Measurements from ENCODE around the gene FAM163B.
"Not testable (repeated sequence)": the region's sequence is repeated elsewhere in the genome, so short reads cannot be mapped to it uniquely, and the experiment has no call there.

The FAM163B gene

DNA sequence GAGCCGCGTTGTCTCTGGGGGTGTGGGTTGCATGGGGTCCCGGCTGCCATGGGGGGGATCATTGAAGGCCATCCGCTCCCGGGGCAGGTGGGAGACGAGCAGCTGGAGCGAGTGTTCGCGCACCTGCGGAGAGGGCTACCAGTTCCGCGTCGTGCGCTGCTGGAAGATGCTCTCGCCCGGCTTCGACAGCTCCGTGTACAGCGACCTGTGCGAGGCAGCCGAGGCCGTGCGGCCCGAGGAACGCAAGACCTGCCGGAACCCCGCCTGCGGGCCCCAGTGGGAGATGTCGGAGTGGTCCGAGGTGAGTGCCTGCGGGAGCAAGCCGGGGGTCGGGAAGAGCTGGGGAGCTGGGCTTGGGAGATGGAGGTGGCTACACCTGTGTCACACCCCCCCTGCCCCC is 41.0 kb downstream of the FAM163B start:
- no peak overlapping the region for H3K27ac ChIP-seq (ENCODE audit: low read length)
- no peaks in the 10 kb centered on the region for H3K27me3 ChIP-seq (ENCODE audit: control insufficient read depth, insufficient read depth, low read length)
- H3K4me1 ChIP-seq (ENCODE audit: control insufficient read depth, insufficient read depth, low read length), result peaks cover 3% of the 10 kb centered on the region
- H3K4me3 ChIP-seq (ENCODE audit: low read length), result no peak overlapping the region
- H3K36me3 ChIP-seq (ENCODE audit: control insufficient read depth, insufficient read depth, low read length), result no peaks in the 10 kb centered on the region
- H3K9me3 ChIP-seq (ENCODE audit: control insufficient read depth, insufficient read depth, low read length), result no peaks in the 10 kb centered on the region
- no CpG with 5 or more reads among the region's 33 CpGs for WGBS (ENCODE audit: insufficient coverage, insufficient read length)
- no peak for DNase-seq (ENCODE audit: low read depth, low spot score)

DNA sequence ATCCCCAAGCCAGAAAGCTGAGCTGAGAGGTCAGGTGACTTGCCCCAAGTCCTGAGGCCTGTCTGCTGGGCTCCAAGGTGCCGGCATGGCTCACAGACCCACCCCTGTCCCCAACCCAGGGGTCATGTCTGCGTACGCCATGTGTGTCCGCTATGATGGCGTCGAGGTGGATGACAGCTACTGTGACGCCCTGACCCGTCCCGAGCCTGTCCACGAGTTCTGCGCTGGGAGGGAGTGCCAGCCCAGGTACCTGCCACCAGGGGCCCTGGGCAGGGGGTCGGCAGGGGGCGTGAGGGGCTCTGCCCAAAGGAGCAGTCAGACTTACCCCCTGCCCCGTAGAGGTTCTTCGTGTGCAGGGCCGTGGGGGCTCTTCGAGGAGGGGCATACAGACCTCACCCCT is 42.4 kb downstream of the FAM163B start:
- WGBS (ENCODE audit: insufficient coverage, insufficient read length), result no CpG with 5 or more reads among the region's 17 CpGs
- Histone ChIP-seq H3K4me1 (ENCODE audit: control insufficient read depth, insufficient read depth, low read length) (peaks cover 3% of the 10 kb centered on the region), H3K27me3 (ENCODE audit: control insufficient read depth, insufficient read depth, low read length) (no peaks in the 10 kb centered on the region)

DNA sequence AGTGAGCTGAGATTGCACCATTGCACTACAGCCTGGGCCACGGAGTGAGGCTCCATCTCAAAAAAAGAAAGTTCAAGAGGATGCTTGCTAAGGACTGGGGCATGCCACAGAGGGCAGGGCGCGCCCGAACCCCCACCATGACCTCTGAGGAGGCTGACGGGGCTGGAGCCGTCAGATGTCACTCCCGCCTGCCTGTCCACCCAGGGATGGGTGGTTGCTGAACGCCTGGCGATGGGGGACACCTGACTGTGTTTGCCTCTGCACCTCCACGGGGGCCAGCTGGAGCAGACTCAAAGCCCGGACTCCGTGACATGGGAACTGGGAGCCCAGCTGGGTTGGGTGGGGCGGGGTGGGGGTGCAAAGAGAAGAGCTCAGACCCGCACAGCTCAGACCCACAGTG is 42.8 kb downstream of the FAM163B start:
- no peak for DNase-seq (ENCODE audit: low read depth, low spot score)
- no peaks in the 10 kb centered on the region for H3K27me3 ChIP-seq (ENCODE audit: control insufficient read depth, insufficient read depth, low read length)
- no CpG with 5 or more reads among the region's 14 CpGs for WGBS (ENCODE audit: insufficient coverage, insufficient read length)
- H3K4me3 ChIP-seq (ENCODE audit: low read length), result no peak overlapping the region
- peaks cover 3% of the 10 kb centered on the region for H3K4me1 ChIP-seq (ENCODE audit: control insufficient read depth, insufficient read depth, low read length)
- no peaks in the 10 kb centered on the region for H3K36me3 ChIP-seq (ENCODE audit: control insufficient read depth, insufficient read depth, low read length)
- H3K27ac ChIP-seq (ENCODE audit: low read length), result no peak overlapping the region
- no peaks in the 10 kb centered on the region for H3K9me3 ChIP-seq (ENCODE audit: control insufficient read depth, insufficient read depth, low read length)

More for the DNA sequence above, 42.4 kb downstream of the FAM163B start:
- Histone ChIP-seq H3K9me3 (ENCODE audit: control insufficient read depth, insufficient read depth, low read length) (no peaks in the 10 kb centered on the region), H3K36me3 (ENCODE audit: control insufficient read depth, insufficient read depth, low read length) (no peaks in the 10 kb centered on the region), H3K4me3 (ENCODE audit: low read length) (no peak overlapping the region), H3K27ac (ENCODE audit: low read length) (no peak overlapping the region)
- DNase-seq (ENCODE audit: low read depth, low spot score), result no peak

DNA sequence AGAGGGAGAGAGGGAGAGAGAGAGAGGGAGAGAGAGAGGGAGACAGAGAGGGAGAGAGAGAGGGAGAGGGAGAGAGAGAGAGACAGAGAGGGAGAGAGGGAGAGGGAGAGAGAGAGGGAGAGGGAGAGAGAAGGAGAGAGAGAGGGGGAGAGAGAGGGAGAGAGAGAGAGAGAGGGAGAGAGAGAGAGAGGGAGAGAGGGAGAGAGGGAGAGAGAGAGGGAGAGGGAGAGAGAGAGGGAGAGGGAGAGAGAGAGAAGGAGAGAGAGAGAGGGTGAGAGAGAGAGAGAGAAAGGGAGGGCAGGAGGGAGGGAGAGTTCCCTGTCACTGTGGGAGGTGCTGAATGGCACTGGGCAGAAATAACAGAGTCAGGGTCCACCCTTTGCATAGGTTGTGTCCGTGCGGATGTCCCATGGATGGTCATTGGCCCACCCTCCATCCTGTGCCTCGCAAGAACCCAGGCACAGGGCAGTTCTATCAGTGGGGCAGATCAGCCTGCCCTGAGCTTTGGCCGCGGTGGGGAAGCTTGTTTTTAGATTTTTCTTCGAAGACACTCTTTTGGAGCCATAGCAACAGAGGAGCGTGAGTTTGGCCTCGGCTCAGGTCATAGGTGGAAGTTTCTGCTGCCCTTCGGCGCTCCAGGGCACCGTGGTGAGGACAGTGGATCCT is 44.6 kb downstream of the FAM163B start:
- Histone ChIP-seq H3K27ac (ENCODE audit: low read length) (no peak overlapping the region), H3K27me3 (ENCODE audit: control insufficient read depth, insufficient read depth, low read length) (no peaks in the 10 kb centered on the region), H3K4me3 (ENCODE audit: low read length) (no peak overlapping the region), H3K4me1 (ENCODE audit: control insufficient read depth, insufficient read depth, low read length) (peaks cover 3% of the 10 kb centered on the region), H3K9me3 (ENCODE audit: control insufficient read depth, insufficient read depth, low read length) (no peaks in the 10 kb centered on the region), H3K36me3 (ENCODE audit: control insufficient read depth, insufficient read depth, low read length) (no peaks in the 10 kb centered on the region)
- no CpG with 5 or more reads among the region's 11 CpGs for whole genome bisulfite sequencing (ENCODE audit: insufficient coverage, insufficient read length)
- DNase-seq (ENCODE audit: low read depth, low spot score), result no peak

DNA sequence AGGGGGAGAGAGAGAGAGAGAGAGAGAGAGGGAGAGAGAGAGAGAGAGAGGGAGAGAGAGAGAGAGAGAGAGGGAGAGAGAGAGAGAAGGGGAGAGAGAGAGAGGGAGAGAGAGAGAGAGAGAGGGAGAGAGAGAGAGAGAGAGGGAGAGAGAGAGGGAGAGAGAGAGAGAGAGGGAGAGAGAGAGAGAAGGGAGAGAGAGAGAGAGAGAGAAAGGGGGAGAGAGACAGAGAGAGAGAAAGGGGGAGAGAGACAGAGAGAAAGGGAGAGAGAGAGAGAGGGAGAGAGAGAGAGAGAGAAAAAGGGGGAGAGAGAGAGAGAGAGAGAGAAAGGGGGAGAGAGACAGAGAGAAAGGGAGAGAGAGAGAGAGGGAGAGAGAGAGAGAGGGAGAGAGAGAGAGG is 45.4 kb downstream of the FAM163B start:
- not testable (repeated sequence) for H3K27me3 ChIP-seq (ENCODE audit: control insufficient read depth, insufficient read depth, low read length); H3K4me1 ChIP-seq (ENCODE audit: control insufficient read depth, insufficient read depth, low read length); H3K4me3 ChIP-seq (ENCODE audit: low read length)

DNA sequence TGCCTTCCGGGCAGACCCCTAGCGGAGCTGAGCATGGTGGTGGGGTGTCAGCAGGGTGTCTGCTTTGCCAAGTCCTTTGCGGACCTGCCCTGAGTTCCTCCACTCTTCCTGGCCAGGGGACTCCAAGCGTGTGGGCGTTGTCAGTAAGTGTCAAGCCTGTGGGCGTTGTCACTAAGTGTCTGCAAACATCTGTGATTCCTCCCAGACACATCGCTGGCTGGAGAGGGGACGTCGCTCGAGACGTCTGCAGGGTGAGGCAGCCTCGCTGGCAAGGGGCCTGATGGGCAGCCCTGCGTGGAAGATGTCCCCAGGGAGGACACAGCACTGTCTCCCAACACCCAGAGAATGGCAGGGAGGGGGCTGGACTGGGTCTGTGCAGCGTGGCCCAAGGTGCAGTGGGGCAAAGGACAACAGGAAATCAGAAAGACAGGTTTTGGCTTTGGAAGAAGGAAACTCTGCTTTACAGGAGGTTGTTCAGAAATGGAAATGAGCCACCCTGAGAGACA is 45.8 kb downstream of the FAM163B start:
- no CpG with 5 or more reads among the region's 14 CpGs for WGBS (ENCODE audit: insufficient coverage, insufficient read length)
- Histone ChIP-seq H3K4me1 (ENCODE audit: control insufficient read depth, insufficient read depth, low read length) (peaks cover 6% of the 10 kb centered on the region), H3K36me3 (ENCODE audit: control insufficient read depth, insufficient read depth, low read length) (no peaks in the 10 kb centered on the region), H3K27me3 (ENCODE audit: control insufficient read depth, insufficient read depth, low read length) (no peaks in the 10 kb centered on the region), H3K9me3 (ENCODE audit: control insufficient read depth, insufficient read depth, low read length) (no peaks in the 10 kb centered on the region), H3K4me3 (ENCODE audit: low read length) (no peak overlapping the region), H3K27ac (ENCODE audit: low read length) (no peak overlapping the region)
- DNase-seq (ENCODE audit: low read depth, low spot score), result no peak

More for the DNA sequence above, 45.4 kb downstream of the FAM163B start:
- H3K36me3 ChIP-seq (ENCODE audit: control insufficient read depth, insufficient read depth, low read length); H3K9me3 ChIP-seq (ENCODE audit: control insufficient read depth, insufficient read depth, low read length); DNase-seq (ENCODE audit: low read depth, low spot score); H3K27ac ChIP-seq (ENCODE audit: low read length): not testable (repeated sequence)

DNA sequence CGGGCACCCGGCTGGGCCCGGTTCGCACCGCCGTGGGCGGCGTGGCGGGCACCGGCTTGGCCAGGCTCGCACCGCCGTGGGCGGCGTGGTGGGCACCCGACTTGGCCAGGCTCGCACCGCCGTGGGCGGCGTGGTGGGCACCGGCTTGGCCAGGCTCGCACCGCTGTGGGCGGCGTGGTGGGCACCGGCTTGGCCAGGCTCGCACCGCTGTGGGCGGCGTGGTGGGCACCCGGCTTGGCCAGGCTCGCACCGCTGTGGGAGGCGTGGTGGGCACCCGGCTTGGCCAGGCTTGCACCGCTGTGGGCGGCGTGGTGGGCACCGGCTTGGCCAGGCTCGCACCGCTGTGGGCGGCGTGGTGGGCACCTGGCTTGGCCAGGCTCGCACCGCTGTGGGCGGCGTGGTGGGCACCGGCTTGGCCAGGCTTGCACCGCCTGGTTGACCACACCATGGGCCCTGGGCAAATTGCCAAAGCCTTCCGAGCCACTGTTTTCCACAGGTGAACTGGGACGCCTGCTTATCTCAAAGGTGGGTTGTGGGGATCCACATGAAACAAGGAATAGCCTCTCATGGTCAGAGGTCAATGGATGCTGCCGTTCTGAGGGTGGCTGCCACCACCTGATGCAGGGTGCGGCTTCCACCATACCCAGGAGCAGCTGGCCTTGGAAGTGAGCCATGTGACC is 46.4 kb downstream of the FAM163B start:
- no CpG with 5 or more reads among the region's 54 CpGs for WGBS (ENCODE audit: insufficient coverage, insufficient read length)
- Histone ChIP-seq H3K27me3 (ENCODE audit: control insufficient read depth, insufficient read depth, low read length) (no peaks in the 10 kb centered on the region), H3K4me3 (ENCODE audit: low read length) (no peak overlapping the region), H3K27ac (ENCODE audit: low read length) (no peak overlapping the region), H3K4me1 (ENCODE audit: control insufficient read depth, insufficient read depth, low read length) (peaks cover 6% of the 10 kb centered on the region; the same call in 1 of the 2 replicates), H3K9me3 (ENCODE audit: control insufficient read depth, insufficient read depth, low read length) (no peaks in the 10 kb centered on the region), H3K36me3 (ENCODE audit: control insufficient read depth, insufficient read depth, low read length) (no peaks in the 10 kb centered on the region)
- no peak for DNase-seq (ENCODE audit: low read depth, low spot score)

DNA sequence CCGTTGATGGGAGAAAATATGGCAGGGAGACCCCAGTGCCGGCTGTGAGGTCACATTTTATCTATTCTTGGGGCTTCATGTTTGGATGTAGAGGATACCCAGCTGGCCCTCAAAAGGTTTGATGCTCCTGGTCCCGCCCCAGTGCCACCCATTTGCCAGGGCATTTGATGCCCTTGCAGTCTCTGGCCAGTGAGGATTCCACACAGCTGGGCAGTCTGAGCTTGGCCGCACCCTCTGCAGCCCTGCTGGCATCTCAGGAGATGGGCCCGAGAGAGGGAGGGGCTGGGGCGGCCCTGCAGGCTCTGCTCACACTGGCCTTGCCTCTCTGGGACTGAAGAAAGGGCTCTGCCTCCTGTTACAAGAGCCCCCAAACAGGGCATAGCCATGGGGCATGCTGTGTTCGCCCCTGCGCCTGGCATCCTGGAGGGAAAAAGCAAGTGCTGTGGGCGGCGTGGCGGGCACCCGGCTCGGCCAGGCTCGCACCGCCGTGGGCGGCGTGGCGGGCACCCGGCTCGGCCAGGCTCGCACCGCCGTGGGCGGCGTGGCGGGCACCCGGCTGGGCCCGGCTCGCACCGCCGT is 47.1 kb downstream of the FAM163B start:
- H3K4me3 ChIP-seq (ENCODE audit: low read length), result no peak overlapping the region
- peaks cover 6% of the 10 kb centered on the region; the same call in 1 of the 2 replicates for H3K4me1 ChIP-seq (ENCODE audit: control insufficient read depth, insufficient read depth, low read length)
- H3K36me3 ChIP-seq (ENCODE audit: control insufficient read depth, insufficient read depth, low read length), result no peaks in the 10 kb centered on the region
- H3K27ac ChIP-seq (ENCODE audit: low read length), result no peak overlapping the region
- no peak for DNase-seq (ENCODE audit: low read depth, low spot score)
- no peaks in the 10 kb centered on the region for H3K9me3 ChIP-seq (ENCODE audit: control insufficient read depth, insufficient read depth, low read length)
- no CpG with 5 or more reads among the region's 32 CpGs for WGBS (ENCODE audit: insufficient coverage, insufficient read length)
- H3K27me3 ChIP-seq (ENCODE audit: control insufficient read depth, insufficient read depth, low read length), result no peaks in the 10 kb centered on the region

DNA sequence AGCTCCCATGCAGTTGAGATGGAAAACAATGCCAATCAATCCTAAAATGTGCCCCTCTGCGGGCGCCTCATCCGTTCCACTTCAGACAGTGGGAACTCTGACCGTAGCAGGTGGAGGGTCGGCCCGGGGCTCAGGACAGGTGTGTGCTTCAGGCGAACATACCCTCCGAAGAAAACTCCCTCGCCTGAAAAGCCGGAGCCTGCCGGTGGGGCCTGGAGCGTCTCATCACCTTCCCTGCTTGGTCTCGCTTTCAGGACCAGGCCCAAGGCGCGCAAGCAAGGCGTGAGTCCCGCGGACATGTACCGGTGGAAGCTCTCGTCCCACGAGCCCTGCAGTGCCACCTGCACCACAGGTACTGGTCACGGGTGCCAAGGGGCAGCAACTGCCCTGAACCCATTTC is 48.2 kb downstream of the FAM163B start:
- Histone ChIP-seq H3K27ac (ENCODE audit: low read length) (no peak overlapping the region), H3K27me3 (ENCODE audit: control insufficient read depth, insufficient read depth, low read length) (no peaks in the 10 kb centered on the region)
- no CpG with 5 or more reads among the region's 22 CpGs for WGBS (ENCODE audit: insufficient coverage, insufficient read length)

DNA sequence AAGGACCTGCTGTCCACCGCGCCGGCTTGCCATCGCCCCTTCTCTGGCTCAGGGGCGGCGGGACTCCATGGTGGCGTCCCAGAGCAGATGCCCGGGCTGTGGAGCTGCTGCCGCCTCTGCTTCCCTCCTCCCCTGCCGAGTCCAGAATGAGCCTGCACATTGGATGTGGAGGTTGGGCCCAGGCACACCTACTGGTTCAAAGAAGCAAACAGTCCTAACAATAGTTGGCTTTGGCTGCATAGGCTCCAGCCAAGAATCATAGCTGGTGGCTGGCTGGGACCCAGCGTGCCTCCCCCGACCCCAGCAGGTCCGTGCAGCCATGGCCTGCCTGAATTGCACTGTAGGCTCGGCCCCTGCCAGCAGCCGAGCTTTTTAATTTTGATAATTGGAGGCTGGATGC is 48.9 kb downstream of the FAM163B start:
- Histone ChIP-seq H3K4me1 (ENCODE audit: control insufficient read depth, insufficient read depth, low read length) (peaks cover 6% of the 10 kb centered on the region; the same call in 1 of the 2 replicates), H3K36me3 (ENCODE audit: control insufficient read depth, insufficient read depth, low read length) (no peaks in the 10 kb centered on the region), H3K27me3 (ENCODE audit: control insufficient read depth, insufficient read depth, low read length) (no peaks in the 10 kb centered on the region), H3K4me3 (ENCODE audit: low read length) (no peak overlapping the region), H3K27ac (ENCODE audit: low read length) (no peak overlapping the region), H3K9me3 (ENCODE audit: control insufficient read depth, insufficient read depth, low read length) (no peaks in the 10 kb centered on the region)
- no peak for DNase-seq (ENCODE audit: low read depth, low spot score)
- no CpG with 5 or more reads among the region's 15 CpGs for WGBS (ENCODE audit: insufficient coverage, insufficient read length)

More for the DNA sequence above, 48.2 kb downstream of the FAM163B start:
- H3K36me3 ChIP-seq (ENCODE audit: control insufficient read depth, insufficient read depth, low read length), result no peaks in the 10 kb centered on the region
- H3K4me3 ChIP-seq (ENCODE audit: low read length), result no peak overlapping the region
- H3K4me1 ChIP-seq (ENCODE audit: control insufficient read depth, insufficient read depth, low read length), result peaks cover 6% of the 10 kb centered on the region; the same call in 1 of the 2 replicates
- no peaks in the 10 kb centered on the region for H3K9me3 ChIP-seq (ENCODE audit: control insufficient read depth, insufficient read depth, low read length)
- no peak for DNase-seq (ENCODE audit: low read depth, low spot score)
